Esophagus muscularis mucosa (tissue), 4 donors: ENCODE measurements around the gene NCEH1. TPM values are rescaled to one million over a fixed set of nuclear protein-coding genes. Genes with fewer than 3 reads are reported as not detected.

ENCODE experiments used
- DNase-seq: peaks from one replicate; pipeline ENCODE4 v3.0.0-alpha.2; 2017; ENCODE audit errors: extremely low spot score
- H3K27ac ChIP-seq, 4 donors: fragments of 200-600 bp; sonication (generic); replicated peaks in 1 of 4; 1 replicate in 3 of 4; 2 replicates in 1 of 4; pipeline ENCODE4 v1.5.1; 2016 to 2019; ENCODE audit warnings: mild to moderate bottlenecking in 1 of 4
- H3K27me3 ChIP-seq, 4 donors: fragments of 200-600 bp; sonication (generic); one replicate each; pipeline versions ENCODE4 v1.5.1 to v1.6.0; 2016 to 2019
- H3K36me3 ChIP-seq, 4 donors: fragments of 200-600 bp; sonication (generic); one replicate each; pipeline ENCODE4 v1.5.1; 2016 to 2019
- H3K4me1 ChIP-seq, 4 donors: fragments of 200-600 bp; sonication (generic); one replicate each; pipeline ENCODE4 v1.5.1; 2016 to 2019
- H3K4me3 ChIP-seq, 4 donors: fragments of 200-600 bp; sonication (generic); 1 replicate in 2 of 4; 2 replicates in 2 of 4; pipeline ENCODE4 v1.5.1; 2016 to 2019; ENCODE audit warnings: mild to moderate bottlenecking in 4 of 4, moderate library complexity in 1 of 4
- H3K9me3 ChIP-seq, 4 donors: fragments of 200-600 bp; sonication (generic); 1 replicate in 3 of 4; 2 replicates in 1 of 4; pipeline ENCODE4 v1.5.1; 2016 to 2019
- EP300 ChIP-seq: sonication (generic); formaldehyde crosslinking; IDR thresholded peaks from one replicate; pipeline ENCODE4 v1.6.1; 2017; ENCODE audit warnings: antibody characterized with exemption
- POLR2A ChIP-seq: fragments of 450-650 bp; IDR thresholded peaks from one replicate; pipeline ENCODE4 v1.6.1; 2017; ENCODE audit warnings: antibody characterized with exemption, moderate library complexity, mild to moderate bottlenecking, low read depth
- POLR2AphosphoS5 ChIP-seq, 2 donors: sonication (generic); formaldehyde crosslinking; IDR thresholded peaks; one replicate each; pipeline ENCODE4 v1.6.1; 2017; ENCODE audit warnings: antibody characterized with exemption in 2 of 2
- WGBS: methylation state at CpG from one replicate; pipeline ENCODE4 v1.1.5; 2018; 5-methylcytosine and 5-hydroxymethylcytosine counted together
- intact Hi-C: fragments of 100-400 bp; cut with DNase I; formaldehyde crosslinking; loops from one replicate; pipeline ENCODE4 v1.15.1; 2023
- small RNA-seq, 3 donors: library from RNA; depleted of rRNA; stranded (forward); fragments of <200 nt; gene quantifications; one replicate each; pipeline ENCODE3, GENCODE V24; 2016
- total RNA-seq, 4 donors: library from RNA; depleted of rRNA; stranded (reverse); fragments of >200 nt; gene quantifications; one replicate each; pipeline versions ENCODE4 v1.1.0 to v1.2.1, GENCODE V29; 2016
- TF ChIP-seq, protein P1 (sequence below), 3 experiments: fragments of 200-600 bp in 2 of 3; fragments of 450-650 bp in 1 of 3; sonication (generic) in 2 of 3; IDR thresholded peaks; one replicate each; pipeline ENCODE4 v1.5.1; 2017 to 2019; ENCODE audit warnings: antibody characterized with exemption in 3 of 3, mild to moderate bottlenecking in 2 of 3, moderate library complexity in 1 of 3

Gene NCEH1
- total RNA-seq, 4 donors from 2014 or later: 3.0 to 11.6 (median 3.7) TPM

- no peaks in the 10 kb centered on the region for H3K27me3 ChIP-seq
- peaks cover 14 to 19% (median 18%) of the 10 kb centered on the region in 4 donors for H3K4me1 ChIP-seq
- no peak overlapping the region for H3K27ac ChIP-seq
- no peak overlapping the region for H3K4me3 ChIP-seq
- intact Hi-C loops: no loop called here
- no peaks in the 10 kb centered on the region for H3K9me3 ChIP-seq
- 72% methylated on average over 1 of the region's 1 CpG for WGBS
- no peaks in the 10 kb centered on the region for H3K36me3 ChIP-seq
- no peak for DNase-seq
- TF ChIP-seq EP300 (no peak), POLR2AphosphoS5 (IDR thresholded peaks at IDR 0.05) (no peak)
- TF ChIP-seq, protein P1, sequence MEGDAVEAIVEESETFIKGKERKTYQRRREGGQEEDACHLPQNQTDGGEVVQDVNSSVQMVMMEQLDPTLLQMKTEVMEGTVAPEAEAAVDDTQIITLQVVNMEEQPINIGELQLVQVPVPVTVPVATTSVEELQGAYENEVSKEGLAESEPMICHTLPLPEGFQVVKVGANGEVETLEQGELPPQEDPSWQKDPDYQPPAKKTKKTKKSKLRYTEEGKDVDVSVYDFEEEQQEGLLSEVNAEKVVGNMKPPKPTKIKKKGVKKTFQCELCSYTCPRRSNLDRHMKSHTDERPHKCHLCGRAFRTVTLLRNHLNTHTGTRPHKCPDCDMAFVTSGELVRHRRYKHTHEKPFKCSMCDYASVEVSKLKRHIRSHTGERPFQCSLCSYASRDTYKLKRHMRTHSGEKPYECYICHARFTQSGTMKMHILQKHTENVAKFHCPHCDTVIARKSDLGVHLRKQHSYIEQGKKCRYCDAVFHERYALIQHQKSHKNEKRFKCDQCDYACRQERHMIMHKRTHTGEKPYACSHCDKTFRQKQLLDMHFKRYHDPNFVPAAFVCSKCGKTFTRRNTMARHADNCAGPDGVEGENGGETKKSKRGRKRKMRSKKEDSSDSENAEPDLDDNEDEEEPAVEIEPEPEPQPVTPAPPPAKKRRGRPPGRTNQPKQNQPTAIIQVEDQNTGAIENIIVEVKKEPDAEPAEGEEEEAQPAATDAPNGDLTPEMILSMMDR (IDR thresholded peaks at IDR 0.05): no peak
Measured at GRCh38 chr3:172582712-172583111, 128.2 kb downstream of the NCEH1 start.

GRCh38 chr3:172581757-172582166 lies 129.1 kb downstream of the NCEH1 start:
- Histone ChIP-seq H3K9me3 (no peaks in the 10 kb centered on the region), H3K36me3 (no peaks in the 10 kb centered on the region), H3K27me3 (no peaks in the 10 kb centered on the region), H3K27ac (no peak overlapping the region), H3K4me3 (no peak overlapping the region), H3K4me1 (peaks cover 13 to 18% (median 16%) of the 10 kb centered on the region in 4 donors)
- no peak for TF ChIP-seq POLR2AphosphoS5 (IDR thresholded peaks at IDR 0.05)
- TF ChIP-seq, protein P1 (IDR thresholded peaks at IDR 0.05): no peak
- TF ChIP-seq EP300: no peak
- no peak for TF ChIP-seq POLR2A
- no peak for DNase-seq
- intact Hi-C loops: no loop called here

GRCh38 chr3:172580680-172581401 lies 130.0 kb downstream of the NCEH1 start:
- intact Hi-C loops: no loop called here
- peak overlapping the region; percentile 0 to 32 (median 10) for H3K27ac ChIP-seq
- H3K4me3 ChIP-seq: no peak overlapping the region
- DNase-seq: no peak
- 83% methylated on average over 3 of the region's 3 CpGs for WGBS
- TF ChIP-seq EP300 (no peak), POLR2AphosphoS5 (IDR thresholded peaks at IDR 0.05) (no peak), POLR2A (no peak)
- TF ChIP-seq, protein P1 (IDR thresholded peaks at IDR 0.05): no peak
- H3K36me3 ChIP-seq: no peaks in the 10 kb centered on the region
- peaks cover 4 to 13% (median 9%) of the 10 kb centered on the region in 4 donors for H3K4me1 ChIP-seq
- H3K9me3 ChIP-seq: no peaks in the 10 kb centered on the region
- no peaks in the 10 kb centered on the region for H3K27me3 ChIP-seq

Small RNA genes within 50 kb of the gene (small RNA-seq; reads per million reads assigned to genes)
- gene RNU6-547P: 0 reads per million in 3 donors

Other genes with a start within 250 kb of the NCEH1 start
- 10 to 100 TPM; 23.3 to 31.4 (median 27.7) TPM for gene TNFSF10, start 187.6 kb downstream of the NCEH1 start, total RNA-seq
- 1 to 10 TPM; 7.3 to 8.7 (median 7.9) TPM for gene ECT2, start 39.7 kb upstream of the NCEH1 start, total RNA-seq